ENCODE measurements around the gene ASS1.

The ASS1 gene

DNA sequence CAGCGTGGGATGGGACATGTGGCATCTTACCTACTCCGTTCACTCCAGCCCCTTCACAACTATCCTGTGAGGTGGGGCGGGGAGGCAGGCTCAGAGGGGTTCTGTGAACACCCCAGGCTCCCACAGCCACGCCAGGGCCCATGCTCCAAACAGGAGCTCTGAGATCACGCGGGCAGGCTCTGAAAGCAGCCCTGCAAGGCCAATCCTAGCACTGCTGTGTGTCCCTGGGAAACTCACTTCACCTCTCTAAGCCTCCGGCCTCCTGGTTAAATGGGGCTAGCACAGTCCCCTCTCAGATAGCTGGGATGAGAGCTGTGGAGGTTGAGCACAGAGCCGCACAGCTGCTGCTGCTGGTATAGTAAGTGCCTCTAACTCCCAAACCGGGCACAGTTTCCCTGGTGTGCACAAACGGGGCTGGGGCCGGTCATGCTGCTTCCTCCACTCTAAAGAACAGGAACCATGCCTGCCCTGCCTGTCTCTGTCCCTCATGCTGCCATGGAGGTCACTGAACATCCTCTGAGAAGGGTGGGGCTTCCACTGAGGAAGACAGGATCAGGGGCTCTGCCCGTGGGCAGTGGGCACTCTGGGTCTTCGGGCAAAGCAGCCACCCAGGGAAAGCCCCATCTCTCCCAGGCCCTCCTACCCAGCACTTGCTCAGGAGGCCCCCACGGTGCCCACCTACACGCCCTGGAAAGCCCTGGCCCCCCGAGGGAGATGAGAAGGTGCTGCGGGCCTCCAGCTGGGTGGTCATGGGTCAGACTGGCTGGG, 13.0 kb upstream of the ASS1 start:
- Histone ChIP-seq H3K4me3 (ENCODE audit: low read length) (no peak overlapping the region), H3K9me3 (ENCODE audit: control insufficient read depth, insufficient read depth, low read length) (no peaks in the 10 kb centered on the region), H3K27ac (ENCODE audit: low read depth, low read length) (no peak overlapping the region), H3K79me2 (ENCODE audit: control insufficient read depth, low read length) (no peaks in the 10 kb centered on the region), H3F3A (ENCODE audit: control insufficient read depth, insufficient read depth) (no peaks in the 10 kb centered on the region), H3K4me1 (ENCODE audit: control insufficient read depth, low read length) (no peaks in the 10 kb centered on the region), H3K36me3 (ENCODE audit: control insufficient read depth, low read length) (no peaks in the 10 kb centered on the region), H3K4me2 (ENCODE audit: low read length) (no peak overlapping the region), H4K20me1 (ENCODE audit: control insufficient read depth, insufficient read depth, low read depth, low read length) (no peaks in the 10 kb centered on the region), H3K9me2 (replicated peaks; ENCODE audit: control insufficient read depth, low read length) (no peaks in the 10 kb centered on the region), H3K27me3 (ENCODE audit: control insufficient read depth, low read length) (no peaks in the 10 kb centered on the region)
- TF ChIP-seq EZH2phosphoT487 (IDR thresholded peaks at IDR 0.05; ENCODE audit: borderline replicate concordance, low read length) = no peak
- TF ChIP-seq, protein P1, sequence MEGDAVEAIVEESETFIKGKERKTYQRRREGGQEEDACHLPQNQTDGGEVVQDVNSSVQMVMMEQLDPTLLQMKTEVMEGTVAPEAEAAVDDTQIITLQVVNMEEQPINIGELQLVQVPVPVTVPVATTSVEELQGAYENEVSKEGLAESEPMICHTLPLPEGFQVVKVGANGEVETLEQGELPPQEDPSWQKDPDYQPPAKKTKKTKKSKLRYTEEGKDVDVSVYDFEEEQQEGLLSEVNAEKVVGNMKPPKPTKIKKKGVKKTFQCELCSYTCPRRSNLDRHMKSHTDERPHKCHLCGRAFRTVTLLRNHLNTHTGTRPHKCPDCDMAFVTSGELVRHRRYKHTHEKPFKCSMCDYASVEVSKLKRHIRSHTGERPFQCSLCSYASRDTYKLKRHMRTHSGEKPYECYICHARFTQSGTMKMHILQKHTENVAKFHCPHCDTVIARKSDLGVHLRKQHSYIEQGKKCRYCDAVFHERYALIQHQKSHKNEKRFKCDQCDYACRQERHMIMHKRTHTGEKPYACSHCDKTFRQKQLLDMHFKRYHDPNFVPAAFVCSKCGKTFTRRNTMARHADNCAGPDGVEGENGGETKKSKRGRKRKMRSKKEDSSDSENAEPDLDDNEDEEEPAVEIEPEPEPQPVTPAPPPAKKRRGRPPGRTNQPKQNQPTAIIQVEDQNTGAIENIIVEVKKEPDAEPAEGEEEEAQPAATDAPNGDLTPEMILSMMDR (IDR thresholded peaks at IDR 0.05; ENCODE audit: low read depth, low read length, poor library complexity, severe bottlenecking) = no peak

DNA sequence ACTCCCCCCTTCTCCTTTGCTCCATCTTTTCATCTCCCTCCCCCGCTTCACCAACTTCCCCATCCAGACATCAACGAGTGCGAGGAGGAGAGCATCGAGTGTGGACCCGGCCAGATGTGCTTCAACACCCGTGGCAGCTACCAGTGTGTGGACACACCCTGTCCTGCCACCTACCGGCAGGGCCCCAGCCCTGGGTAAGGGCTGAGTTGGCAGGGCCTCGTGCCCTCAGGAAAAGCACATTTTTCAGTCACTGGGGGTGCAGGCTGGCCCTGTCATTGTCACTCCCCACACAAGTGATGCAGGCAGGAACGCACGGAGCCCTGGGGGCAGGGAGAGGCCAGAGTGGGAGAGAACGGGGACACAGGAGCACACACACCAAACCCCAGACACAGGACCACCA, 12.4 kb upstream of the ASS1 start:
- H3K9me3 ChIP-seq (ENCODE audit: control insufficient read depth, insufficient read depth, low read length) = no peaks in the 10 kb centered on the region
- H3F3A ChIP-seq (ENCODE audit: control insufficient read depth, insufficient read depth) = no peaks in the 10 kb centered on the region
- H3K27me3 ChIP-seq (ENCODE audit: control insufficient read depth, low read length) = no peaks in the 10 kb centered on the region
- no peaks in the 10 kb centered on the region for H3K79me2 ChIP-seq (ENCODE audit: control insufficient read depth, low read length)
- H3K4me2 ChIP-seq (ENCODE audit: low read length) = no peak overlapping the region
- H3K4me3 ChIP-seq (ENCODE audit: low read length) = no peak overlapping the region
- no peaks in the 10 kb centered on the region for H3K36me3 ChIP-seq (ENCODE audit: control insufficient read depth, low read length)
- no peak overlapping the region for H3K27ac ChIP-seq (ENCODE audit: low read depth, low read length)
- no peak for TF ChIP-seq EZH2phosphoT487 (IDR thresholded peaks at IDR 0.05; ENCODE audit: borderline replicate concordance, low read length)
- TF ChIP-seq, protein P1 (IDR thresholded peaks at IDR 0.05; ENCODE audit: low read depth, low read length, poor library complexity, severe bottlenecking) = no peak
- H4K20me1 ChIP-seq (ENCODE audit: control insufficient read depth, insufficient read depth, low read depth, low read length) = no peaks in the 10 kb centered on the region
- no peaks in the 10 kb centered on the region for H3K4me1 ChIP-seq (ENCODE audit: control insufficient read depth, low read length)
- H3K9me2 ChIP-seq (replicated peaks; ENCODE audit: control insufficient read depth, low read length) = no peaks in the 10 kb centered on the region

DNA sequence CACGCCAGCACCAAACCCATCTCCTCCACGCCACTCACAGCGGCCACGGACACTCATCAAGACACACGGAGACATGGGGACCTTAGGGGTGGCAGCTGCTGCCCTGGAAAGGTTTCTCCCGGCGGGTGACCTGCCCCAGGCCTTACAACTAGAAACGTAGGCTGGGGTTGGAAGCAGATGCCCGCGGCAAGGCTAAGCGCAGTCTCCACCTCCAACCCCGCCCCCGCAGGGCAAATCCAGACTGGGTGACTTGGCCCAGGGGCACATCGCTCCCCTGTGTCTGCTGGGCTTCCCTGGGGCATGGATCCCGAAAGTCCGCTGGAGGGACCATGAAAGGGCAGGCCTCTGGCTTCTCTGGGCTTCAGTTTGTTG, 12.0 kb upstream of the ASS1 start:
- H4K20me1 ChIP-seq (ENCODE audit: control insufficient read depth, insufficient read depth, low read depth, low read length) = no peaks in the 10 kb centered on the region
- no peaks in the 10 kb centered on the region for H3K4me1 ChIP-seq (ENCODE audit: control insufficient read depth, low read length)
- H3K27ac ChIP-seq (ENCODE audit: low read depth, low read length) = no peak overlapping the region
- no peaks in the 10 kb centered on the region for H3K36me3 ChIP-seq (ENCODE audit: control insufficient read depth, low read length)
- TF ChIP-seq EZH2phosphoT487 (IDR thresholded peaks at IDR 0.05; ENCODE audit: borderline replicate concordance, low read length) = no peak
- TF ChIP-seq, protein P1 (IDR thresholded peaks at IDR 0.05; ENCODE audit: low read depth, low read length, poor library complexity, severe bottlenecking) = no peak
- H3K4me3 ChIP-seq (ENCODE audit: low read length) = no peak overlapping the region
- H3K79me2 ChIP-seq (ENCODE audit: control insufficient read depth, low read length) = no peaks in the 10 kb centered on the region
- H3F3A ChIP-seq (ENCODE audit: control insufficient read depth, insufficient read depth) = no peaks in the 10 kb centered on the region
- no peaks in the 10 kb centered on the region for H3K27me3 ChIP-seq (ENCODE audit: control insufficient read depth, low read length)
- H3K4me2 ChIP-seq (ENCODE audit: low read length) = no peak overlapping the region
- H3K9me2 ChIP-seq (replicated peaks; ENCODE audit: control insufficient read depth, low read length) = no peaks in the 10 kb centered on the region
- H3K9me3 ChIP-seq (ENCODE audit: control insufficient read depth, insufficient read depth, low read length) = no peaks in the 10 kb centered on the region
